ENCODE results near the gene CNTN1. TPM values are rescaled to one million over a fixed set of nuclear protein-coding genes. Genes with fewer than 3 reads are reported as not detected.

Gene CNTN1
- total and polyA plus RNA-seq, 9 of the 15 experiments (the other 6 are each of a cell fraction or from before 2014, with no cell fraction given): 0.16 TPM; not detected in 8

DNA sequence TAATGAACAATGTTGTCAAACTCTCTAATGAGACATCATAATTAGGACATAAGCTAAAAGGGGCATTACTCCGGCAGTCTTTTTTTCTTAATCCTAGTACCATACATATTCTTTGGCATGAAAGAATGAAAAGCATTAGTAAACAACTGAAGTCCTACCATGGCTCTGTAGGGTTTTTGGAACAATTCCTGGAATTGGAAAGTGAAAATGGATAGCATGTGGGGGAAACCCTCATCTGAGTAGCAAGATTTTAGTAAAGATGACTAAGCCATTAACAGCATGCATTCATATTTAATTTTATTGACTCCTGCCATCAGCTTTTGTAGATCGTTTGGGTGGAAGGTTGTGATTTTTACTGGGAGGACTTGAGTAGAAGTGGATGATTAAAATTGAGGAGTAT lies 279.7 kb downstream of the CNTN1 start (continued):
- TF ChIP-seq, protein P1, sequence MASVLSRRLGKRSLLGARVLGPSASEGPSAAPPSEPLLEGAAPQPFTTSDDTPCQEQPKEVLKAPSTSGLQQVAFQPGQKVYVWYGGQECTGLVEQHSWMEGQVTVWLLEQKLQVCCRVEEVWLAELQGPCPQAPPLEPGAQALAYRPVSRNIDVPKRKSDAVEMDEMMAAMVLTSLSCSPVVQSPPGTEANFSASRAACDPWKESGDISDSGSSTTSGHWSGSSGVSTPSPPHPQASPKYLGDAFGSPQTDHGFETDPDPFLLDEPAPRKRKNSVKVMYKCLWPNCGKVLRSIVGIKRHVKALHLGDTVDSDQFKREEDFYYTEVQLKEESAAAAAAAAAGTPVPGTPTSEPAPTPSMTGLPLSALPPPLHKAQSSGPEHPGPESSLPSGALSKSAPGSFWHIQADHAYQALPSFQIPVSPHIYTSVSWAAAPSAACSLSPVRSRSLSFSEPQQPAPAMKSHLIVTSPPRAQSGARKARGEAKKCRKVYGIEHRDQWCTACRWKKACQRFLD (CRISPR knock-in tag; IDR thresholded peaks at IDR 0.05): no peak
- no peak for TF ChIP-seq ZNF764 (CRISPR knock-in tag; IDR thresholded peaks at IDR 0.05; ENCODE audit: low read depth)

DNA sequence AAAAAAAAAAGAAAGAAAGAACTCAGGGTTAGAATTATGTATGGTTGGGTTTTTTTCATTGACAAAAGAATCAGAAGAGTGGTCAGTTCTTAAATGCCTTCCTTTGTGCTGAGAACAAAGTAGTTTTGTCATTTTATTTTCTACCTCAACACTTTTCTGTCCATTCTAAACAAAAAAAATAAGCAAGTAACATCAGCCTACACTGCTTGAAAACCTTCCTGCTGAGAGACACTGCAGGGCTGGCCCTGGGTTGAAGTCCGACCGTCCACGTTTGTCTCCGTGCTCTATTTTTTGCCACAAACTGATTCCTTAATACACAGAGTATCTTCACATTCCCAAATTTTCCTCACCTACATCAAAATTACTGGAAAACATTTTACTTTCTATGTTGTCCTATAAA lies 284.3 kb downstream of the CNTN1 start:
- no peak for DNase-seq (ENCODE audit: extremely low read depth in 1 of 4, low spot score in 3 of 4)
- FAIRE-seq: no peak
- no peak for ATAC-seq
- ChIA-PET CTCF (ENCODE audit: low intra/inter-chr PET ratio) (no interaction called here), POLR2A (no interaction called here)
- H3K27ac ChIP-seq (ENCODE audit: extremely low read depth, low read depth, low read length): no peak overlapping the region
- in situ Hi-C loops (cut with MboI): no loop called here
- H3K27me3 ChIP-seq (ENCODE audit: control insufficient read depth in 2 of 2, insufficient read depth in 2 of 2, low read length in 2 of 2): no peaks in the 10 kb centered on the region
- no peaks in the 10 kb centered on the region for H3K36me3 ChIP-seq (ENCODE audit: control insufficient read depth, insufficient read depth, low read length)
- no peaks in the 10 kb centered on the region for H3K4me1 ChIP-seq (replicated peaks in 1 of 2; ENCODE audit: control insufficient read depth in 2 of 2, insufficient read depth in 2 of 2, low read length in 2 of 2)
- H3K79me2 ChIP-seq (ENCODE audit: control insufficient read depth, insufficient read depth, low read length): no peaks in the 10 kb centered on the region
- H3K9ac ChIP-seq (ENCODE audit: insufficient read depth in 1 of 2, low read depth in 2 of 2, low read length in 2 of 2): no peak overlapping the region
- WGBS (ENCODE audit: insufficient coverage, low coverage, missing lambda C conversion rate): 0% methylated on average over 4 of the region's 4 CpGs
- TF ChIP-seq SMARCB1 (IDR thresholded peaks at IDR 0.05; ENCODE audit: insufficient read length, low read depth) (no peak), TEAD1 (CRISPR knock-in tag; IDR thresholded peaks at IDR 0.05) (no peak)
- TF ChIP-seq, protein P2, sequence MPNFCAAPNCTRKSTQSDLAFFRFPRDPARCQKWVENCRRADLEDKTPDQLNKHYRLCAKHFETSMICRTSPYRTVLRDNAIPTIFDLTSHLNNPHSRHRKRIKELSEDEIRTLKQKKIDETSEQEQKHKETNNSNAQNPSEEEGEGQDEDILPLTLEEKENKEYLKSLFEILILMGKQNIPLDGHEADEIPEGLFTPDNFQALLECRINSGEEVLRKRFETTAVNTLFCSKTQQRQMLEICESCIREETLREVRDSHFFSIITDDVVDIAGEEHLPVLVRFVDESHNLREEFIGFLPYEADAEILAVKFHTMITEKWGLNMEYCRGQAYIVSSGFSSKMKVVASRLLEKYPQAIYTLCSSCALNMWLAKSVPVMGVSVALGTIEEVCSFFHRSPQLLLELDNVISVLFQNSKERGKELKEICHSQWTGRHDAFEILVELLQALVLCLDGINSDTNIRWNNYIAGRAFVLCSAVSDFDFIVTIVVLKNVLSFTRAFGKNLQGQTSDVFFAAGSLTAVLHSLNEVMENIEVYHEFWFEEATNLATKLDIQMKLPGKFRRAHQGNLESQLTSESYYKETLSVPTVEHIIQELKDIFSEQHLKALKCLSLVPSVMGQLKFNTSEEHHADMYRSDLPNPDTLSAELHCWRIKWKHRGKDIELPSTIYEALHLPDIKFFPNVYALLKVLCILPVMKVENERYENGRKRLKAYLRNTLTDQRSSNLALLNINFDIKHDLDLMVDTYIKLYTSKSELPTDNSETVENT (CRISPR knock-in tag; IDR thresholded peaks at IDR 0.05): no peak
- no TSS peak for BruUV-seq (replicated peaks)
- intact Hi-C loops (cut with micrococcal nuclease): no loop called here
- no peak overlapping the region for H3K4me2 ChIP-seq (ENCODE audit: insufficient read depth, low read length)
- H3K9me3 ChIP-seq (replicated peaks; ENCODE audit: control insufficient read depth, insufficient read depth, low read depth, low read length): no peaks in the 10 kb centered on the region
- H3K4me3 ChIP-seq: no peak overlapping the region
- H4K20me1 ChIP-seq (replicated peaks; ENCODE audit: control insufficient read depth, insufficient read depth, low read length): no peaks in the 10 kb centered on the region
- H3K9me1 ChIP-seq (ENCODE audit: control insufficient read depth, insufficient read depth, low read length): no peaks in the 10 kb centered on the region
- no peak overlapping the region for H2AFZ ChIP-seq (ENCODE audit: low read depth, low read length)
